Activated CD4-positive, alpha-beta T cell treated with anti-CD3 and anti-CD28 coated beads, Interleukin-2, amount 10 ng/mL, durations not matched to agents 7 days and 5 days (primary cell): ENCODE measurements around the gene TSC22D3. TPM values are rescaled to one million over a fixed set of nuclear protein-coding genes. Genes with fewer than 3 reads are reported as not detected.

ENCODE experiments used
- CTCF ChIA-PET: fragments of 350-600 bp; sonication (Branson Sonifier 250); formaldehyde crosslinking; loops from one replicate; lab custom pipeline; 2021; ENCODE audit warnings: antibody characterized with exemption; lab: Charles Lee
- POLR2A ChIA-PET: fragments of 350-600 bp; sonication (Branson Sonifier 250); formaldehyde crosslinking; loops from one replicate; lab custom pipeline; 2021; ENCODE audit warnings: antibody characterized with exemption; lab: Charles Lee
- DNase-seq: peaks from one replicate; pipeline ENCODE4 v3.0.0-alpha.2; 2020
- H3K27ac Mint-ChIP-seq: one replicate; pipeline ENCODE4 v1.8.0; 2021; ENCODE audit warnings: mild to moderate bottlenecking, moderate library complexity, mixed read lengths
- H3K27me3 Mint-ChIP-seq: one replicate; pipeline ENCODE4 v1.8.0; 2021; ENCODE audit warnings: mixed read lengths
- H3K36me3 Mint-ChIP-seq: one replicate; pipeline ENCODE4 v1.8.0; 2021; ENCODE audit warnings: low read depth, mixed read lengths
- H3K4me1 Mint-ChIP-seq: one replicate; pipeline ENCODE4 v1.8.0; 2021; ENCODE audit warnings: mixed read lengths
- H3K4me3 Mint-ChIP-seq: one replicate; pipeline ENCODE4 v1.8.0; 2021; ENCODE audit warnings: mild to moderate bottlenecking, moderate library complexity, mixed read lengths
- H3K9me3 Mint-ChIP-seq: one replicate; pipeline ENCODE4 v1.8.0; 2021; ENCODE audit warnings: mixed read lengths
- total RNA-seq, 2 experiments: library from RNA; stranded (reverse); gene quantifications; one replicate each; pipeline ENCODE4 v1.2.3, GENCODE V29; 2021

Gene TSC22D3
- total RNA-seq, 2 experiments from 2014 or later, result 36.5 to 41.9 TPM

DNA sequence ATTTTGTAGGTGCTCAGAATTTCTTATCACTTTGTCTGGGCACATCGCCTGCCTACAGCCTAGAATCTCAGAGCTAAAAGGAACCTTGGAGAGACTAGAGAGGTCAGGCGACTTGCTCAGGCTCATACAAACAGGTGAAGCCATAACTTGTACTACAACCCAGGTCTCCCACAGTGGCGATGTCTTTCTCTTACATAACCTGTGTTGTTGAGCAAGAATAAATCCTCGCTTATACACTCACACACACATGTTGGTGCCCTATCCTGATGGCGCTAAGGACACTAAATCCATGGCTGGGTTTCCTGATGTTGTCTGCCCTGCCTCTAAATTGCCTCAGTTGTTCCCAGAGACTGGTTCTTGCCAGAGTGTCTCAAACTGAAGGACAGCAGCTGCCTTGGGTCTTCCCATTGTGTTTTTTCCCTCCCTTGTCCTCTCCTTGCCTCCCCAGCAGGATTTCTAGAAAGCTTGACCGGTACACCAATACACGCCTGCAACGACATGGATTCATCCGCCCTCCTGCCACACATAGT lies 1.6 kb downstream of the TSC22D3 start:
- no peaks in the 10 kb centered on the region for H3K9me3 Mint-ChIP-seq
- no peaks in the 10 kb centered on the region for H3K36me3 Mint-ChIP-seq
- no peak overlapping the region for H3K4me3 Mint-ChIP-seq
- no peak overlapping the region for H3K27ac Mint-ChIP-seq
- CTCF ChIA-PET, result interaction anchor here (1.1 to 3.5 kb wide), 2 partner anchors 55 to 100 kb away, joined by 3 to 35 read pairs; no protein-coding TSS in a partner anchor
- peaks cover 12% of the 10 kb centered on the region for H3K4me1 Mint-ChIP-seq
- POLR2A ChIA-PET, result no interaction called here
- peaks cover 6% of the 10 kb centered on the region for H3K27me3 Mint-ChIP-seq
- no peak for DNase-seq

GRCh38 chrX:107773206-107773605 lies 2.4 kb downstream of the TSC22D3 start:
- CTCF ChIA-PET, result interaction anchor here (0.6 kb wide), 1 partner anchor 402 kb away, joined by 3 read pairs; no protein-coding TSS in a partner anchor
- H3K36me3 Mint-ChIP-seq, result no peaks in the 10 kb centered on the region
- peaks cover 6% of the 10 kb centered on the region for H3K27me3 Mint-ChIP-seq
- no peaks in the 10 kb centered on the region for H3K9me3 Mint-ChIP-seq
- no peak for DNase-seq
- H3K4me3 Mint-ChIP-seq, result no peak overlapping the region
- no peak overlapping the region for H3K27ac Mint-ChIP-seq
- peaks cover 12% of the 10 kb centered on the region for H3K4me1 Mint-ChIP-seq
- POLR2A ChIA-PET, result no interaction called here

- Mint-ChIP-seq H3K4me3 (no peak overlapping the region), H3K27me3 (peaks cover 4% of the 10 kb centered on the region), H3K27ac (no peak overlapping the region), H3K9me3 (no peaks in the 10 kb centered on the region), H3K36me3 (no peaks in the 10 kb centered on the region), H3K4me1 (no peaks in the 10 kb centered on the region)
- ChIA-PET POLR2A (no interaction called here), CTCF (interaction anchor here (1.6 kb wide), 2 partner anchors 18 to 97 kb away, joined by 3 to 6 read pairs; no protein-coding TSS in a partner anchor)
- no peak for DNase-seq
Observed at GRCh38 chrX:107769581-107770317, 5.8 kb downstream of the TSC22D3 start.

- no peaks in the 10 kb centered on the region for H3K4me1 Mint-ChIP-seq
- H3K4me3 Mint-ChIP-seq, result no peak overlapping the region
- ChIA-PET CTCF (interaction anchor here (1.3 kb wide), 1 partner anchor 11 kb away, joined by 3 read pairs; no protein-coding TSS in a partner anchor), POLR2A (no interaction called here)
- no peak overlapping the region for H3K27ac Mint-ChIP-seq
- no peaks in the 10 kb centered on the region for H3K36me3 Mint-ChIP-seq
- H3K27me3 Mint-ChIP-seq, result no peaks in the 10 kb centered on the region
- H3K9me3 Mint-ChIP-seq, result no peaks in the 10 kb centered on the region
- no peak for DNase-seq
Observed at GRCh38 chrX:107768051-107768450, 7.5 kb downstream of the TSC22D3 start.

- POLR2A ChIA-PET, result no interaction called here
- Mint-ChIP-seq H3K27me3 (no peaks in the 10 kb centered on the region), H3K4me3 (no peak overlapping the region), H3K4me1 (no peaks in the 10 kb centered on the region), H3K9me3 (no peaks in the 10 kb centered on the region), H3K36me3 (no peaks in the 10 kb centered on the region), H3K27ac (no peak overlapping the region)
- DNase-seq, result no peak
- CTCF ChIA-PET, result interaction anchor here (0.5 to 1.6 kb wide), 4 partner anchors 10 to 1168 kb away, joined by 3 to 4 read pairs (median 4); no protein-coding TSS in a partner anchor
Observed at GRCh38 chrX:107766470-107767150, 9.0 kb downstream of the TSC22D3 start.

DNA sequence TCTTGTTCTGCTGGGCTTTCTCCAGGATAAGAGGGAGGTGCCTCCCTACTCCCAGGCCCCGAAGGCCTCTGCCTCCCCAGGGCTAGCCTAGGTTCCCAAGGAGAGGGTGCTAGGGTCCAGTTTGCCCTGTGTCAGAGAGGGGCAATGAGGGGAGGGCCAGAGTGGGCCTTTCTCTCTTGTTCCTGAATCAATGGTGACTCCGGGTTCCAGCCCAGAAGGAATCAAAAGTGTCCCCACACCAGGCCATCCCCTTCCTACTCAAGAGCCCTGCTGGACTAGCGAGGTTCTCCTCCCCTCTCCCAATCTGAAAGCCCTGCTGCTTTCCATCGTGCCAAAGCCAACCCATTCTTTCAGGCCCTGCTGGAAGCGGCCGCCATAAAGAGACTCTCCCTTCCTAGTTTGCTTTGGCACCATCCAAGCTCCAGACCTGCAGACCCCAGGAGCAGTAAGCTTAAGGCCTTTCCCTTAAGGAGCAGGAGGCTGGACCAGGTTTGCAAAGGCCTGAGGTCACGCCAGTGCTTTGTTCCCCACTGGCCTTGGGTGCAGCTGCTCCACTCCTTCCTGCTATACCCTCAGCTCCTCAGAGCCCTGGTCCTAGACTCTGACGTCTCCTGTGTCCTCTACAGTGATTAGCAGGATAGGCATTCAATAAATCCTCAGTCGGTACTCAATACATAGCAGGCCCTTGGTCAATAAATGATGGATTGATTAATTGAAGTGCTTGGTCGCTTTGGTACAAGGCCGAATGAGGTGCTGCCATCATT lies 10.6 kb downstream of the TSC22D3 start:
- H3K27ac Mint-ChIP-seq, result no peak overlapping the region
- H3K9me3 Mint-ChIP-seq, result no peaks in the 10 kb centered on the region
- no peak overlapping the region for H3K4me3 Mint-ChIP-seq
- no peaks in the 10 kb centered on the region for H3K36me3 Mint-ChIP-seq
- ChIA-PET CTCF (no interaction called here), POLR2A (no interaction called here)
- DNase-seq, result no peak
- H3K4me1 Mint-ChIP-seq, result no peaks in the 10 kb centered on the region
- no peaks in the 10 kb centered on the region for H3K27me3 Mint-ChIP-seq

DNA sequence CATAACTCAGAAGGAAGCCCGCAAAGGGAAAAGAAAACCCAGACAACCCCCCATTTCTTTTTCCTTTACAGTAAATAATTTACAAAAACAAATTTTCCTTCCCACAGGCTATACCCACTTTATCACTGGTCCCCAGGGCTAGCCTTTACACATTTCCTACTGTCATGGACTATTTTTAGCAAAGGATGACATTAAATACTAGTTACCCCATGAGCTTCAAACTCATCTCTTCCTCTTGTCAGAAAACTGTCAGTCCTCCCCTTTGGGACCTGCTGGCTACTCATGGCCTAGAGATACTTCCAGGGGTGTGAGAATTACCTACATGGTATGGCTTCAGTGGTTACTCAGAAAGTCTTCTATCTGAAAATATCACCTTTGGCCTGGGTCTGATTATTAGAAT lies 11.9 kb downstream of the TSC22D3 start:
- H3K4me3 Mint-ChIP-seq, result no peak overlapping the region
- DNase-seq, result no peak
- POLR2A ChIA-PET, result no interaction called here
- CTCF ChIA-PET, result interaction anchor here (1.0 to 2.0 kb wide), 3 partner anchors 12 to 24 kb away, joined by 3 to 8 read pairs (median 5); partner anchors contain the start of gene TSC22D3
- H3K27me3 Mint-ChIP-seq, result no peaks in the 10 kb centered on the region
- no peak overlapping the region for H3K27ac Mint-ChIP-seq
- no peaks in the 10 kb centered on the region for H3K36me3 Mint-ChIP-seq
- no peaks in the 10 kb centered on the region for H3K4me1 Mint-ChIP-seq
- H3K9me3 Mint-ChIP-seq, result no peaks in the 10 kb centered on the region

DNA sequence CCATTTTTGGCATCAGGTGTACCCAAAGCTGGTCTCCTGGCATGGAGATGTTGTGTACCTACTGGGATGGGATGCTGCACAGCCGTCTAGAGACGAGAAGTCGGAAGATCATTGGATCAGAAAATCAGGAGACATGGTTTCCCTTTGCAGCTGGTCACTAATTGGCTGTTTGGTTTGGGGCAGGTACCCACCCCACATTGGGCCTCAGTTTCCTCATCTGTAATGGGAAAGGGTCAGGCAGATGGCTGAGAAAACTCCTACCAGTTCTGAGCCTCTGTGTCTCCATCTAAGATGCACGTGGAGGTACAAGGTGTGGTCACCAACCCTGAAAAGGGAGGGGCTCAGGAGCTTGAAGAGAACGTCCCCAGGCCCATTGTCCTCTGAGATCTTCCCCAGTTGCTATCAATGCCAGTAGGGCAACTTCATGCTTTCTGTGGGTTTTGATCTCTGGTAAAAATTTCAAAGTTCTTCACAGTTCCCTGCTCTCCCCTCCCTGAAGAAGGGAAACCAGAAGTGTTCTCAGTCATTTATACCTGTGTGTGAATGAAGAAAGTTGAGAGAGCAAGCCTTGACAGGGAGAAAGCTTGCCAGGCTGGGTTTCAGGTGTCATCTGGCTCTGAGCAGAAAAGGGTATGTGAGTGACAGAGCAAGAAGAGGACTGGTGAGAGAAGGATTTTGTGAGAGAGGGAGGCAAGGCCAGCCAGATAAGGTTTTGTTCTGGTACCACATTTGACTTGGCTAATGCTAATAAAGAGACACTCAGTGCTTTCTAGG lies 15.1 kb downstream of the TSC22D3 start:
- peaks cover 4% of the 10 kb centered on the region for H3K4me1 Mint-ChIP-seq
- H3K36me3 Mint-ChIP-seq, result no peaks in the 10 kb centered on the region
- no peak overlapping the region for H3K4me3 Mint-ChIP-seq
- no peak overlapping the region for H3K27ac Mint-ChIP-seq
- CTCF ChIA-PET, result interaction anchor here (2.1 kb wide), 1 partner anchor 17 kb away, joined by 4 read pairs; the partner anchor contains the start of gene NCBP2L
- DNase-seq, result no peak
- H3K27me3 Mint-ChIP-seq, result no peaks in the 10 kb centered on the region
- POLR2A ChIA-PET, result no interaction called here
- no peaks in the 10 kb centered on the region for H3K9me3 Mint-ChIP-seq

DNA sequence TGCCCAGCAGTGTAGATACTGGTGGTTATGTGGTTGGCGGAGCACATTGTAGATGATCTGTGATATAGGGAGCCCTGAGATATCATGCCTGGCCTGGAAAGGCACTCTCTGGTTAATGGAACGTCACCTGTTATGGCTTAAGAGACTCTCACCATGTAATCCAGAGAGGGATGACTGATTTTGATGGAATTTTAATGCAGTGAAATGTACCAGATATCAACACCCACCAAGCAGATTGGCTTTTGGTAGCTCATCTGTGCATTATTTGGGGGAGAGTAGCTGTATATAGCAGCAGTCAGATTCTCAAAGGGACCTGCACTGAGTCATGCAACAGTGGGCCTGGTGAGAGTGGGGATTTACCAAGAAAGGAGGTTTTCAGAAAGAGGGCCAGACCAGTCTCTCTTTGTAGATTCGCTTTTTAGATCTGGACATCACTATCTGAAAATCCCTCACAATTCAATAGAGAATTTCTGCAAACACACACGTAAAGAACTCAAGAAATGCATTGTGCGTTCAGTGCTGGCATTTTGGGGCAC lies 17.3 kb downstream of the TSC22D3 start:
- CTCF ChIA-PET, result no interaction called here

GRCh38 chrX:107755721-107756120 lies 19.9 kb downstream of the TSC22D3 start:
- CTCF ChIA-PET, result no interaction called here
- H3K36me3 Mint-ChIP-seq, result no peaks in the 10 kb centered on the region
- H3K27me3 Mint-ChIP-seq, result no peaks in the 10 kb centered on the region
- H3K27ac Mint-ChIP-seq, result no peak overlapping the region
- H3K9me3 Mint-ChIP-seq, result no peaks in the 10 kb centered on the region
- DNase-seq, result no peak
- H3K4me1 Mint-ChIP-seq, result peaks cover 8% of the 10 kb centered on the region
- no peak overlapping the region for H3K4me3 Mint-ChIP-seq
- POLR2A ChIA-PET, result no interaction called here

More for the DNA sequence above, 17.3 kb downstream of the TSC22D3 start:
- POLR2A ChIA-PET, result no interaction called here
- H3K4me1 Mint-ChIP-seq, result peaks cover 8% of the 10 kb centered on the region
- H3K27ac Mint-ChIP-seq, result no peak overlapping the region
- no peaks in the 10 kb centered on the region for H3K9me3 Mint-ChIP-seq
- H3K36me3 Mint-ChIP-seq, result no peaks in the 10 kb centered on the region
- no peak for DNase-seq
- no peaks in the 10 kb centered on the region for H3K27me3 Mint-ChIP-seq
- H3K4me3 Mint-ChIP-seq, result no peak overlapping the region

DNA sequence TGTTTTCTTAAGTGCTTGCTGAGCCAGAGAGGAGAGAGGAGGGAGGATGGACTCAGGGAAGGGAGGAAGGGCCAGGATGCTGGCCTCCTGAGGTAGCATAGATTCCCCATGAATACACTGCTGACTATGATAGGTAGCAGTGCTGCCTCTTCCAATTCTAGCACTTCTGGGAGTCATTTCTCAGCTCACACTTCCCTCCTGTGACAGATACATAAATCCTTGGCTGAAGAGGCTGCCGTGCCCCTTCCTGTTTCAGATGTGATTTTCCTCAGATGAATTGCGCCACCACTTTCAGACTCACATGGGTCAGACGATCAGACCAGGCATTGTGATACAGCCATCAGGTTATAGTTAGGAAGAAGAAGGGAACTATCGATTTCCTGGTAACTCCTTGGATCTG lies 22.4 kb downstream of the TSC22D3 start:
- no peaks in the 10 kb centered on the region for H3K9me3 Mint-ChIP-seq
- H3K36me3 Mint-ChIP-seq, result no peaks in the 10 kb centered on the region
- no peak overlapping the region for H3K27ac Mint-ChIP-seq
- POLR2A ChIA-PET, result no interaction called here
- peaks cover 8% of the 10 kb centered on the region for H3K4me1 Mint-ChIP-seq
- CTCF ChIA-PET, result interaction anchor here (0.6 to 1.3 kb wide), 4 partner anchors 13 to 182 kb away, joined by 3 to 4 read pairs (median 3); no protein-coding TSS in a partner anchor
- no peaks in the 10 kb centered on the region for H3K27me3 Mint-ChIP-seq
- no peak overlapping the region for H3K4me3 Mint-ChIP-seq
- DNase-seq, result no peak
